Smooth muscle cell (in vitro differentiated cells): Measurements from ENCODE around the gene PBX2. TPM values are rescaled to one million over a fixed set of nuclear protein-coding genes. Genes with fewer than 3 reads are reported as not detected.

Experiments
- DNase-seq: peaks from one replicate; lab custom pipeline; 2025; ENCODE audit not compliant: unreplicated experiment; lab: John Stamatoyannopoulos, UW
- H2AFZ ChIP-seq: fragments of 200-600 bp; sonication (generic); 2 replicates; pipeline ENCODE4 v1.6.0; 2016; ENCODE audit warnings: antibody characterized with exemption, low read depth, mild to moderate bottlenecking
- H3F3A ChIP-seq: fragments of 200-600 bp; sonication (generic); 2 replicates; pipeline ENCODE4 v1.6.0; 2017; ENCODE audit warnings: antibody characterized with exemption, low read depth
- H3K27ac ChIP-seq: fragments of 200-600 bp; sonication (generic); 2 replicates; pipeline ENCODE4 v1.5.1; 2016; ENCODE audit warnings: low read depth, mild to moderate bottlenecking
- H3K27me3 ChIP-seq: fragments of 200-600 bp; sonication (generic); 2 replicates; pipeline ENCODE4 v1.6.1; 2016; ENCODE audit warnings: low read depth, mild to moderate bottlenecking
- H3K36me3 ChIP-seq: fragments of 200-600 bp; sonication (generic); 2 replicates; pipeline ENCODE4 v1.5.1; 2016; ENCODE audit warnings: low read depth
- H3K4me1 ChIP-seq: fragments of 200-600 bp; sonication (generic); 2 replicates; pipeline ENCODE4 v1.5.1; 2016; ENCODE audit warnings: low read depth
- H3K4me2 ChIP-seq: fragments of 200-600 bp; sonication (generic); 2 replicates; pipeline ENCODE4 v1.6.0; 2016; ENCODE audit warnings: mild to moderate bottlenecking
- H3K4me3 ChIP-seq: fragments of 200-600 bp; sonication (generic); 2 replicates; pipeline ENCODE4 v1.5.1; 2016; ENCODE audit warnings: mild to moderate bottlenecking
- H3K79me2 ChIP-seq: fragments of 200-600 bp; sonication (generic); 2 replicates; pipeline ENCODE4 v1.6.0; 2016; ENCODE audit warnings: low read depth, mild to moderate bottlenecking
- H3K9ac ChIP-seq: fragments of 200-600 bp; sonication (generic); 2 replicates; pipeline ENCODE4 v1.6.0; 2016; ENCODE audit warnings: low read depth
- H3K9me3 ChIP-seq: fragments of 200-600 bp; sonication (generic); replicated peaks from 2 replicates; pipeline ENCODE4 v1.5.1; 2016; ENCODE audit warnings: low read depth
- H4K20me1 ChIP-seq: fragments of 200-600 bp; sonication (generic); 2 replicates; pipeline ENCODE4 v1.6.0; 2016; ENCODE audit warnings: low read depth
- WGBS: methylation state at CpG from one replicate; pipeline ENCODE4 v1.1.7; 2016; ENCODE audit warnings: low lambda C conversion rate; 5-methylcytosine and 5-hydroxymethylcytosine counted together
- polyA plus RNA-seq: library from polyadenylated mRNA; unstranded; fragments of >200 nt; fragmentation: Nextera tagmentation; extraction: Ambion mirVana; gene quantifications from 2 replicates; pipeline ENCODE4 v1.2.1, GENCODE V29; 2016
- total RNA-seq: library from RNA; depleted of rRNA; stranded (reverse); fragments of >200 nt; gene quantifications from 2 replicates; pipeline ENCODE4 v1.2.3, GENCODE V29; 2014
- TF ChIP-seq, protein P1 (sequence below): fragments of 200-600 bp; sonication (generic); IDR thresholded peaks from 2 replicates; pipeline ENCODE4 v1.5.1; 2017; ENCODE audit warnings: borderline replicate concordance, mild to moderate bottlenecking, antibody characterized with exemption; ENCODE audit not compliant: insufficient read depth, poor library complexity, severe bottlenecking

PBX2 gene
- total and polyA plus RNA-seq, 2 experiments from 2014 or later = 14.0 to 43.6 TPM

DNA sequence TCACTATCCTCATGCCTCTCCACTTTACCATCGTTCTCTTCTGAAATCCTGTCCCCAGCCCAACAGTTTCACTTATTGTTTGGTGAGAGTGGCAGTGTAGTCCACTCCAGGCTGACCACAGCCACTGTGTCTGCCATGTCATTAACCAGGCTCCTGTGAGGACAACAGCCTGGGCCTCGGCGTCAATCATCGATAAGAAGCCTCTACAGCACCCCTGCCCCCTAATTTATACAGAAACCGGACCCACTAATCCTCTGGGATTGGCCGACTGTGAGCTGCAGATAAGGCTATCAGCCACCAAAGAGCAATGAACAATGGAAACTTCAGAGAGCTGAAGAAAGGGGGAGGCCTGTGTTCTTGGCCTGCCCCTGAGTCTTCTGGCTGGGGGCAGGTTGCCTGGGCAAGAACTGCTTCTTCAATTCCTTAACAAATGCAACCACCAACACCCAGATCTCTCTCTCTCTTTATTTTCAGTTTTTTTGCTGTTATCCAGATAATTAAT is 22.2 kb downstream of the PBX2 start:
- Histone ChIP-seq H3K9ac (no peak overlapping the region), H3K4me3 (no peak overlapping the region), H3K36me3 (no peaks in the 10 kb centered on the region), H3K79me2 (peaks cover 11% of the 10 kb centered on the region), H3K27me3 (no peaks in the 10 kb centered on the region), H3F3A (peaks cover 8% of the 10 kb centered on the region), H4K20me1 (no peaks in the 10 kb centered on the region), H3K27ac (peak overlapping the region; percentile 12), H3K4me2 (no peak overlapping the region), H3K4me1 (no peaks in the 10 kb centered on the region), H3K9me3 (no peaks in the 10 kb centered on the region), H2AFZ (no peak overlapping the region)
- no peak for DNase-seq
- TF ChIP-seq, protein P1, sequence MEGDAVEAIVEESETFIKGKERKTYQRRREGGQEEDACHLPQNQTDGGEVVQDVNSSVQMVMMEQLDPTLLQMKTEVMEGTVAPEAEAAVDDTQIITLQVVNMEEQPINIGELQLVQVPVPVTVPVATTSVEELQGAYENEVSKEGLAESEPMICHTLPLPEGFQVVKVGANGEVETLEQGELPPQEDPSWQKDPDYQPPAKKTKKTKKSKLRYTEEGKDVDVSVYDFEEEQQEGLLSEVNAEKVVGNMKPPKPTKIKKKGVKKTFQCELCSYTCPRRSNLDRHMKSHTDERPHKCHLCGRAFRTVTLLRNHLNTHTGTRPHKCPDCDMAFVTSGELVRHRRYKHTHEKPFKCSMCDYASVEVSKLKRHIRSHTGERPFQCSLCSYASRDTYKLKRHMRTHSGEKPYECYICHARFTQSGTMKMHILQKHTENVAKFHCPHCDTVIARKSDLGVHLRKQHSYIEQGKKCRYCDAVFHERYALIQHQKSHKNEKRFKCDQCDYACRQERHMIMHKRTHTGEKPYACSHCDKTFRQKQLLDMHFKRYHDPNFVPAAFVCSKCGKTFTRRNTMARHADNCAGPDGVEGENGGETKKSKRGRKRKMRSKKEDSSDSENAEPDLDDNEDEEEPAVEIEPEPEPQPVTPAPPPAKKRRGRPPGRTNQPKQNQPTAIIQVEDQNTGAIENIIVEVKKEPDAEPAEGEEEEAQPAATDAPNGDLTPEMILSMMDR = no peak
- 35% methylated on average over 6 of the region's 6 CpGs for WGBS

DNA sequence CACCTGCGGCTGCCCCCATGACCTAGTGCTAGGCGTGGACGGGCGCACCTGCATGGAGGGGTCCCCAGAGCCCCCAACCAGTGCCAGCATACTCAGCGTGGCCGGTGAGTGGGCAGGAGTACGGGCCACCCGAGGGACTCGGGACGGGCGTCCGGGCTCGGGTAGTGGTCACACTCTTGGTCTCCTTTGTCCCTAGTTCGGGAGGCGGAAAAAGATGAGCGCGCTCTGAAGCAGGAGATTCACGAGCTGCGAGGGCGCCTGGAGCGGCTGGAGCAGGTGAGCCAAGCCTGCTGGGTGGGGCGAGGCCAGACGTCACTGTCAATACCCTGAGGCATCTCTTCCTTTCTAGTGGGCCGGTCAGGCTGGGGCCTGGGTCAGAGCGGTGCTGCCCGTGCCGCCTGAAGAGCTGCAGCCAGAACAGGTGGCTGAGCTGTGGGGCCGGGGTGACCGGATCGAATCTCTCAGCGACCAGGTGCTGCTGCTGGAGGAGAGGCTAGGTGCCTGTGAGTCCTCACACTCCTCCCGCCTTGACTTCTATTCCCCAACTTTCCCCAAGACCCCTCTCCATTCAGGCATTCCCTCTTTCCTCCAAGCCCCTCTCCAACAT is 22.7 kb downstream of the PBX2 start:
- WGBS = 87% methylated on average over 29 of the region's 32 CpGs
- Histone ChIP-seq H3K9me3 (no peaks in the 10 kb centered on the region), H3K36me3 (no peaks in the 10 kb centered on the region), H4K20me1 (no peaks in the 10 kb centered on the region), H3K27me3 (no peaks in the 10 kb centered on the region), H3K4me2 (no peak overlapping the region), H3K9ac (no peak overlapping the region), H2AFZ (no peak overlapping the region), H3K79me2 (peaks cover 6% of the 10 kb centered on the region), H3K27ac (peak overlapping the region; percentile 12), H3F3A (peaks cover 8% of the 10 kb centered on the region), H3K4me1 (no peaks in the 10 kb centered on the region), H3K4me3 (no peak overlapping the region)
- TF ChIP-seq, protein P1 = no peak
- DNase-seq = no peak

DNA sequence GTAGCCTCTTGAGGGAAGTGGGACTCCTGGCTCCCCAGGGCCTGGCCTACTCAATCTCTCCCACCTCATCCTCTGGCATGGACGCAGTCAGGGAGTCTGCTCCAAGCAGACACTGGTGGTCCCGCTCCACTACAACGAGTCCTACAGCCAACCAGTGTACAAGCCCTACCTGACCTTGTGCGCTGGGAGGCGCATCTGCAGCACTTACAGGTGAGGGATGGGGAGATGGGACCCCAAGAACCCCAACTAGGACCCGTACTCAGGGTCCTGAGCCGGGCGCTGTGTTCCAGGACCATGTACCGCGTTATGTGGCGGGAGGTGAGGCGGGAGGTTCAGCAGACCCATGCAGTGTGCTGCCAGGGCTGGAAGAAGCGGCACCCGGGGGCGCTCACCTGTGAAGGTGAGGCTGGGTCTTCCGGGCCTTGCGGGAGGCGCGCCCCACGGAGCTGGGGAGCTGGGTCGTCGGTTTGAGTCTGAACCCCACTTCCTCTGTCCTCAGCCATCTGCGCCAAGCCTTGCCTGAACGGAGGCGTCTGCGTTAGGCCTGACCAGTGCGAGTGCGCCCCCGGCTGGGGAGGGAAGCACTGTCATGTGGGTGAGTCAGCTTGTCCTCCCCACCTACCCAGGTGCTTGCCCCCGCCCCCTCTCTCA is 23.5 kb downstream of the PBX2 start:
- H3K27me3 ChIP-seq = no peaks in the 10 kb centered on the region
- H3K4me2 ChIP-seq = no peak overlapping the region
- no peak overlapping the region for H2AFZ ChIP-seq
- H3K36me3 ChIP-seq = no peaks in the 10 kb centered on the region
- no peak overlapping the region for H3K4me3 ChIP-seq
- no peaks in the 10 kb centered on the region for H3K9me3 ChIP-seq
- no peaks in the 10 kb centered on the region for H4K20me1 ChIP-seq
- peaks cover 8% of the 10 kb centered on the region for H3F3A ChIP-seq
- no peak overlapping the region for H3K27ac ChIP-seq
- TF ChIP-seq, protein P1 = no peak
- H3K79me2 ChIP-seq = no peaks in the 10 kb centered on the region
- no peaks in the 10 kb centered on the region for H3K4me1 ChIP-seq
- DNase-seq = no peak
- 89% methylated on average over 30 of the region's 30 CpGs for WGBS
- H3K9ac ChIP-seq = no peak overlapping the region

DNA sequence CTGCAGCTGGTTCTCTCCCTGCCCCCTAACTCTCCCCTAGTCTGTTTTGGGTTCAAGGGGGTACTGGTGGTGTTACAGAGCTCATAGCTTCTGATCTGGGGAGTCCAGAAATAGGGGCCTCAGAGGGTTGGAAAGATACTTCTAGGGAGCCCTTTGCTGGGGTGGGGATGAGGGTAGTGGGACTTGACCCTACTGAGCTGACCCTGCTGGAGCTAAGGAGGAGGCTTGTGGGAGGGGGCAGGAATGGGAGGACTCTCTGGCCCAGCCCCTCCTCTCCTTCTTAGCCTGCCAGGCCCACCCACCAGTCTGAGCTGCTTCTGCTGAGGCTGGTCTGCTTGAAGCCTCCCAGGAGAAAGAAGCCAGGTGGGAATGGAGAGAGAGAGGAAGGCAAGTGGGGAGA is 25.7 kb downstream of the PBX2 start, which contains the start of gene EGFL8:
Gene EGFL8, plus strand, starts transcription at position 301 of the 400 bp plus-strand sequence. CDS start 1,571 bp downstream, outside the sequence.
- DNase-seq = no peak
- H3K27me3 ChIP-seq = no peaks in the 10 kb centered on the region
- no peak within 1 kb of the TSS for H2AFZ ChIP-seq
- H3K27ac ChIP-seq = no peak within 1 kb of the TSS
- no peaks in the 10 kb centered on the region for H3K79me2 ChIP-seq
- H3K36me3 ChIP-seq = no peaks in the 10 kb centered on the region
- TF ChIP-seq, protein P1 = no peak
- H3F3A ChIP-seq = peaks cover 8% of the 10 kb centered on the region
- no peaks in the 10 kb centered on the region for H3K9me3 ChIP-seq
- H4K20me1 ChIP-seq = no peaks in the 10 kb centered on the region
- H3K4me2 ChIP-seq = no peak within 1 kb of the TSS
- H3K9ac ChIP-seq = no peak within 1 kb of the TSS
- H3K4me1 ChIP-seq = no peaks in the 10 kb centered on the region
- no peak within 1 kb of the TSS for H3K4me3 ChIP-seq
